ENCODE measurements around the gene SDHAF1. TPM values are rescaled to one million over a fixed set of nuclear protein-coding genes. Genes with fewer than 3 reads are reported as not detected.

SDHAF1 gene
- total and polyA plus RNA-seq, 2 donors (not counting 3 experiments of a cell fraction or from before 2014, with no cell fraction given): 10.3 to 16.2 TPM

DNA sequence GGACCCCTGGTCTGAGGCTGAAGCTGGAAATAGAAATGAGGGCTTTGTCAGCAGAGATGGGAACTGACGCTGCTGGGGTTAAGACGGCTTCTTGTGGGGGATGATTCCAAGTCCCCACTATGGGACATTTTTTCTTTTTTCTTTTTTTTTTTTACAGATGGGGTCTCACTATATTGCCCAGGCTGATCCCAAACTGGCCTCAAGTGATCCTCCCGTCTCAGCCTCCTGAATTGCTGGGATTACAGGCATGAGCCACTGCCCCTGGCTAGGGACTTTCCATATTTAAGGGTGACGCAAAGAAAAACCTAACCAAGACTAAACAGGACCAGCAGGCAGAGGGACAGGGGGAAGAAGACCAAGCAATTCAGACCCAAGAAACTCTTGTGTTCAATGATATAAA is 48.8 kb upstream of the SDHAF1 start:
- TF ChIP-seq EZH2 (IDR thresholded peaks at IDR 0.05; ENCODE audit: borderline replicate concordance, low read depth, low read length, severe bottlenecking) (no peak), GATA2 (IDR thresholded peaks at IDR 0.05; ENCODE audit: insufficient read depth, insufficient read length, low read depth, low read length) (no peak), POLR2A (IDR thresholded peaks at IDR 0.05; ENCODE audit: low read depth, low read length) (no peak), MYC (IDR thresholded peaks at IDR 0.05; ENCODE audit: low read depth, low read length) (no peak), FOS (IDR thresholded peaks at IDR 0.05; ENCODE audit: borderline replicate concordance, insufficient read depth, low read length) (no peak), POLR2AphosphoS5 (IDR thresholded peaks at IDR 0.05; ENCODE audit: insufficient read depth, low read depth, low read length) (no peak), JUN (IDR thresholded peaks at IDR 0.05; ENCODE audit: borderline replicate concordance, insufficient read depth, insufficient read length, low read depth) (no peak)
- TF ChIP-seq, protein P1, sequence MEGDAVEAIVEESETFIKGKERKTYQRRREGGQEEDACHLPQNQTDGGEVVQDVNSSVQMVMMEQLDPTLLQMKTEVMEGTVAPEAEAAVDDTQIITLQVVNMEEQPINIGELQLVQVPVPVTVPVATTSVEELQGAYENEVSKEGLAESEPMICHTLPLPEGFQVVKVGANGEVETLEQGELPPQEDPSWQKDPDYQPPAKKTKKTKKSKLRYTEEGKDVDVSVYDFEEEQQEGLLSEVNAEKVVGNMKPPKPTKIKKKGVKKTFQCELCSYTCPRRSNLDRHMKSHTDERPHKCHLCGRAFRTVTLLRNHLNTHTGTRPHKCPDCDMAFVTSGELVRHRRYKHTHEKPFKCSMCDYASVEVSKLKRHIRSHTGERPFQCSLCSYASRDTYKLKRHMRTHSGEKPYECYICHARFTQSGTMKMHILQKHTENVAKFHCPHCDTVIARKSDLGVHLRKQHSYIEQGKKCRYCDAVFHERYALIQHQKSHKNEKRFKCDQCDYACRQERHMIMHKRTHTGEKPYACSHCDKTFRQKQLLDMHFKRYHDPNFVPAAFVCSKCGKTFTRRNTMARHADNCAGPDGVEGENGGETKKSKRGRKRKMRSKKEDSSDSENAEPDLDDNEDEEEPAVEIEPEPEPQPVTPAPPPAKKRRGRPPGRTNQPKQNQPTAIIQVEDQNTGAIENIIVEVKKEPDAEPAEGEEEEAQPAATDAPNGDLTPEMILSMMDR (IDR thresholded peaks at IDR 0.05; ENCODE audit: extremely low read depth in 1 of 2, insufficient read depth in 1 of 2, low read depth in 1 of 2, low read length in 2 of 2): no peak
- TF ChIP-seq, protein P2, sequence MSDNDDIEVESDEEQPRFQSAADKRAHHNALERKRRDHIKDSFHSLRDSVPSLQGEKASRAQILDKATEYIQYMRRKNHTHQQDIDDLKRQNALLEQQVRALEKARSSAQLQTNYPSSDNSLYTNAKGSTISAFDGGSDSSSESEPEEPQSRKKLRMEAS (IDR thresholded peaks at IDR 0.05; ENCODE audit: insufficient read depth, insufficient read length): no peak
- no peaks in the 10 kb centered on the region for H3K79me2 ChIP-seq (ENCODE audit: control insufficient read depth, insufficient read depth, low read length)
- no peaks in the 10 kb centered on the region for H3K36me3 ChIP-seq (ENCODE audit: control insufficient read depth in 2 of 2, extremely low read depth in 1 of 2, insufficient read depth in 2 of 2, low read length in 2 of 2)
- no peaks in the 10 kb centered on the region for H3K4me1 ChIP-seq (ENCODE audit: control insufficient read depth, extremely low read depth, insufficient read depth, low read length)
- no peak overlapping the region for H2AFZ ChIP-seq (ENCODE audit: low read depth, low read length)
- CTCF ChIA-PET: interaction anchor here (1.0 kb wide), 1 partner anchor 115 kb away, joined by 3 read pairs; no protein-coding TSS in a partner anchor
- no peak for DNase-seq (ENCODE audit: low read depth, low spot score)
- H3K9me3 ChIP-seq (replicated peaks; ENCODE audit: control insufficient read depth, insufficient read depth, low read length): no peaks in the 10 kb centered on the region
- no peaks in the 10 kb centered on the region for H3K9me1 ChIP-seq (replicated peaks; ENCODE audit: control insufficient read depth, extremely low read depth, insufficient read depth, low read length)
- H3K4me3 ChIP-seq (replicated peaks in 1 of 3; ENCODE audit: insufficient read depth in 1 of 3, low read depth in 1 of 3, low read length in 3 of 3): no peak overlapping the region
- H4K20me1 ChIP-seq (replicated peaks; ENCODE audit: control insufficient read depth, extremely low read depth, insufficient read depth, low read length): peaks cover 4% of the 10 kb centered on the region
- H3K4me2 ChIP-seq (ENCODE audit: insufficient read depth, low read length): no peak overlapping the region
- no TSS peak for BruUV-seq (replicated peaks)
- dilution Hi-C loops (cut with MboI; ENCODE audit: extremely low pct_ligation_motif_present, low sequenced_read_pairs): no loop called here
- POLR2A ChIA-PET: interaction anchor here (0.5 kb wide), 1 partner anchor 201 kb away, joined by 3 read pairs; the partner anchor contains the start of genes PSENEN and U2AF1L4
- no peak overlapping the region for H3K9ac ChIP-seq (replicated peaks; ENCODE audit: extremely low read depth, insufficient read depth, low read length)
- H3K27me3 ChIP-seq (ENCODE audit: control insufficient read depth in 2 of 2, insufficient read depth in 2 of 2, low read length in 2 of 2): no peaks in the 10 kb centered on the region
- no peak for FAIRE-seq
- H3K27ac ChIP-seq (ENCODE audit: insufficient read depth, low read depth, low read length): no peak overlapping the region
- intact Hi-C loops (cut with micrococcal nuclease): no loop called here
